Measurements from ENCODE around the gene OR10A4.
A peak's percentile ranks its signal among the peaks of the same experiment; 100 is the strongest.
"Not testable (repeated sequence)": the region's sequence is repeated elsewhere in the genome, so short reads cannot be mapped to it uniquely, and the experiment has no call there.

The OR10A4 gene

GRCh38 chr11:6876325-6876724, at the start of gene OR10A4:
TSS of gene OR10A4 (plus strand) at chr11:6876625. CDS start at chr11:6876648, 23 bp downstream.
- no peaks in the 10 kb centered on the region for H3K9me3 Mint-ChIP-seq
- DNase-seq (ENCODE audit: low spot score), result no peak
- no peak within 1 kb of the TSS for H3K4me3 Mint-ChIP-seq
- H3K27ac Mint-ChIP-seq, result no peak within 1 kb of the TSS
- H3K27me3 Mint-ChIP-seq (ENCODE audit: low read depth), result peaks cover 3% of the 10 kb centered on the region
- no peaks in the 10 kb centered on the region for H3K36me3 Mint-ChIP-seq (ENCODE audit: low read depth)
- H3K4me1 Mint-ChIP-seq (ENCODE audit: low read depth), result no peaks in the 10 kb centered on the region

- Mint-ChIP-seq H3K36me3 (ENCODE audit: low read depth) (no peaks in the 10 kb centered on the region), H3K27me3 (ENCODE audit: low read depth) (no peaks in the 10 kb centered on the region), H3K27ac (no peak overlapping the region), H3K9me3 (no peaks in the 10 kb centered on the region), H3K4me1 (ENCODE audit: low read depth) (no peaks in the 10 kb centered on the region), H3K4me3 (no peak overlapping the region)
- DNase-seq (ENCODE audit: low spot score), result no peak
These were observed 48.3 kb upstream of the OR10A4 start for GRCh38 chr11:6828103-6828502.

DNA sequence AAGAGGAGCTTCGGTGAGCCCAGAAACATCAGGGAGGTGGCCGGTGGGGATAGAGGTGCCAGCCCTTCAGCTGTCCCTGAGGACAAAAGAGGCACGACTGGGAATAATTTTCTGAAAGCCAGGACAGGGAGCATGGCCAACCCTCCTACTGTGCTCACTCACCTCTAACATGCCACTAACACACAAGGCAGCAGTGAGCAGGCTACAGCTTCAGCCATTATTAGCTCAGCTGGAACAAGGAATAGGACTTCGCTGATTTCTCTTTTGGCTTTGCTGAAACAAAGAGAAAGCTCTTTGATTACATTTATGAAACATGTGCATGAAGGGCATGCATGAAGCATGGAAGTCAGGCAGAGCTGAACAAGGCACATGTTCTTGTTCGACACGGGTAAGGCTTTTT, 43.1 kb upstream of the OR10A4 start:
- H3K4me3 Mint-ChIP-seq, result no peak overlapping the region
- H3K27me3 Mint-ChIP-seq (ENCODE audit: low read depth), result no peaks in the 10 kb centered on the region
- no peaks in the 10 kb centered on the region for H3K9me3 Mint-ChIP-seq
- no peaks in the 10 kb centered on the region for H3K36me3 Mint-ChIP-seq (ENCODE audit: low read depth)
- no peaks in the 10 kb centered on the region for H3K4me1 Mint-ChIP-seq (ENCODE audit: low read depth)
- H3K27ac Mint-ChIP-seq, result no peak overlapping the region
- no peak for DNase-seq (ENCODE audit: low spot score)

DNA sequence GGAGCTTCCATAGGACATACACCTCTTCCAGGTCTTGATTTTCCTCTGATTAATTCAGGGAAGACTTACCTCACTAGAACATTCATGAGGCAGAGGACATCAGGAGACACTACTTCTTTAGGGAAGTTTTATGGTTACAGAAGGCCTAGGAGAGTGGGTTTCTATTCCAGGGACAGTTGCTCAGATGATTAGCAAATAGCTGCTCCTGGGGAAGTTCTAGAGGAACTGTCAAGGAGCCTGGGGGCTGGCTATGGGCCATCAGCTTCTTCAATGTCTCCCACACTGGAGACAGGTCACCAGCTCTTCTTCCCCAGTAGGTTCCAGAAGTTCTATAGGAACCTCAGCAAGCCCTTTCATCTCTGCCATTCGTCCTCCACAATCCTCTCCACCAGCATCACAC, 42.4 kb upstream of the OR10A4 start:
- no peak overlapping the region for H3K27ac Mint-ChIP-seq
- H3K27me3 Mint-ChIP-seq (ENCODE audit: low read depth), result no peaks in the 10 kb centered on the region
- DNase-seq (ENCODE audit: low spot score), result no peak
- no peak overlapping the region for H3K4me3 Mint-ChIP-seq
- no peaks in the 10 kb centered on the region for H3K9me3 Mint-ChIP-seq
- H3K4me1 Mint-ChIP-seq (ENCODE audit: low read depth), result no peaks in the 10 kb centered on the region
- no peaks in the 10 kb centered on the region for H3K36me3 Mint-ChIP-seq (ENCODE audit: low read depth)

GRCh38 chr11:6841694-6842093, 34.7 kb upstream of the OR10A4 start:
- DNase-seq (ENCODE audit: low spot score), result no peak
- Mint-ChIP-seq H3K4me1 (ENCODE audit: low read depth) (peaks cover 7% of the 10 kb centered on the region), H3K36me3 (ENCODE audit: low read depth) (no peaks in the 10 kb centered on the region), H3K27ac (no peak overlapping the region), H3K9me3 (peaks cover 3% of the 10 kb centered on the region), H3K27me3 (ENCODE audit: low read depth) (peaks cover 10% of the 10 kb centered on the region), H3K4me3 (no peak overlapping the region)

GRCh38 chr11:6843670-6844069, 32.8 kb upstream of the OR10A4 start:
- no peak for DNase-seq (ENCODE audit: low spot score)
- Mint-ChIP-seq H3K27me3 (ENCODE audit: low read depth) (peaks cover 10% of the 10 kb centered on the region), H3K4me1 (ENCODE audit: low read depth) (peaks cover 7% of the 10 kb centered on the region)

GRCh38 chr11:6844356-6844755, 32.1 kb upstream of the OR10A4 start:
- Mint-ChIP-seq H3K27ac (no peak overlapping the region), H3K4me1 (ENCODE audit: low read depth) (peaks cover 7% of the 10 kb centered on the region), H3K4me3 (no peak overlapping the region), H3K9me3 (peaks cover 3% of the 10 kb centered on the region), H3K27me3 (ENCODE audit: low read depth) (peaks cover 10% of the 10 kb centered on the region), H3K36me3 (ENCODE audit: low read depth) (no peaks in the 10 kb centered on the region)
- DNase-seq (ENCODE audit: low spot score), result no peak

More at GRCh38 chr11:6843670-6844069, 32.8 kb upstream of the OR10A4 start:
- Mint-ChIP-seq H3K36me3 (ENCODE audit: low read depth) (no peaks in the 10 kb centered on the region), H3K9me3 (peaks cover 3% of the 10 kb centered on the region), H3K4me3 (no peak overlapping the region), H3K27ac (no peak overlapping the region)

GRCh38 chr11:6845383-6845782, 31.0 kb upstream of the OR10A4 start, which contains the start of gene OR10A5:
TSS of gene OR10A5 (plus strand) at chr11:6845683. CDS start at chr11:6845683, 0 bp downstream.
- Mint-ChIP-seq H3K36me3 (ENCODE audit: low read depth) (no peaks in the 10 kb centered on the region), H3K9me3 (peaks cover 3% of the 10 kb centered on the region), H3K27ac (no peak within 1 kb of the TSS), H3K4me1 (ENCODE audit: low read depth) (peaks cover 7% of the 10 kb centered on the region), H3K4me3 (no peak within 1 kb of the TSS), H3K27me3 (ENCODE audit: low read depth) (peaks cover 7% of the 10 kb centered on the region)
- DNase-seq (ENCODE audit: low spot score), result no peak

DNA sequence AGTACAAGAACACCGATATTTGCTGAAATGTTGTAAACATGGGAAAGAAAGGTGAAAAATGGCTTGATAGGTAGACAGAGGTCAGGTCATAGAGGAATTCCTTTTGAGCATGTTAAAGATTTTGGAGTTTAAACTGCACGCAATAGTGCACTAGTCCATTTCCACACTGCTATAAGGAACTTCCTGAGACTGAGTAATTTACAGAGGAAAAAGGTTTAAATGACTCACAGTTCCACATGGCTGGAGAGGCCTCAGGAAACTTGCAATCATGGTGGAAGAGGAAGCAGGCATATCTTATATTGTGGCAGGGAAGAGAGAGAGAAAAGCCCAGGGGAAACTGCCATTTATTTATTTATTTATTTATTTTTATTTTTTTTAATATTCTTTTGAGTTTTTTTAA, 25.9 kb upstream of the OR10A4 start:
- no peak overlapping the region for H3K27ac Mint-ChIP-seq
- no peaks in the 10 kb centered on the region for H3K36me3 Mint-ChIP-seq (ENCODE audit: low read depth)
- peaks cover 4% of the 10 kb centered on the region for H3K27me3 Mint-ChIP-seq (ENCODE audit: low read depth)
- H3K4me1 Mint-ChIP-seq (ENCODE audit: low read depth), result no peaks in the 10 kb centered on the region
- no peak overlapping the region for H3K4me3 Mint-ChIP-seq
- no peak for DNase-seq (ENCODE audit: low spot score)
- H3K9me3 Mint-ChIP-seq, result peaks cover 15% of the 10 kb centered on the region

DNA sequence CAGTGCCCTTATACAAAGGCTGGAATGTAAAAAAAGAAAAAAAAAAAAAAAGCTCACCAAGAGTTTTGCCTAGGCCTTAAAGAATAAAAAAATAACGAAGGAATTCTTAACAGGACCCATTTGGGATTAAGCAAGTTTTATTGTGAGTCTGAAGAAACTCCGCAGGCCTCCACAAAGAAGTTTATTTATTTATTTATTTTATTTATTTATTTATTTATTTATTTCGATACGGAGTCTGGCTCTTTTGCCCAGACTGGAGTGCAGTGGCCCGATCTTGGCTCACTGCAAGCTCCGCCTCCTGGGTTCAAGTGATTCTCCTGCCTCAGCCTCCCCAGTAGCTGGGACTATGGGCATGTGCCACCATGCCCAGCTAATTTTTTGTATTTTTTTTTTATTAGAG, 21.6 kb upstream of the OR10A4 start:
- not testable (repeated sequence) for DNase-seq (ENCODE audit: low spot score); H3K27me3 Mint-ChIP-seq (ENCODE audit: low read depth); H3K36me3 Mint-ChIP-seq (ENCODE audit: low read depth); H3K27ac Mint-ChIP-seq; H3K4me3 Mint-ChIP-seq
- Mint-ChIP-seq H3K9me3 (peaks cover 15% of the 10 kb centered on the region), H3K4me1 (ENCODE audit: low read depth) (peaks cover 10% of the 10 kb centered on the region)

DNA sequence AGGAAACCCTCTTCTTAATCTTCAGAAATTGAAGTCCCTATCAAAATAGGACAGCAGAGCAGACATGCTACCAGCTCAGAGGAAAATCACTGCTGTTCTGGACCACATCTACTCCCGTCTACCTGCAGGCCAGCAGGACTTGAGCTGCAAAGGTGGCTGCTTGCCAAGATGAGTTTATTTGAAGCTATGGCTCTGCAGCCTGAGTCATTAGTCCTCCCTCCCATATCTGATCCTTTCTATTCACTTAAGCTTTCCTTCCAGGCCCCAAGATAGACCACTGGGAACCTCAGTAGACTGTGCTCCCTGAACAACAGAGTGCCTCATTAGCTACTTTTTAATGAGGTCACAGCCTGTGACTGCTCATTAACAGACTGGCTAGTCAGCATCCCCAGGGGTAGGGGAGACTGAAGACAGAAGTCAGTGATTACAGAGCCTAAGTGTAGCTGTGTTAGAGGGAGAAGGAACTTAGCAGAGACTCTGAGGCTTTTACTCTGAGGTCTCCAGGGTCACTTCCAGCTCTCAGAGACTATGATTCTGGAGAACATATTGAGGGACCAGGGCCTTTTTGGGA, 20.4 kb upstream of the OR10A4 start:
- DNase-seq (ENCODE audit: low spot score), result no peak
- Mint-ChIP-seq H3K4me1 (ENCODE audit: low read depth) (peaks cover 10% of the 10 kb centered on the region), H3K27ac (no peak overlapping the region), H3K9me3 (peaks cover 15% of the 10 kb centered on the region), H3K27me3 (ENCODE audit: low read depth) (no peaks in the 10 kb centered on the region), H3K36me3 (ENCODE audit: low read depth) (no peaks in the 10 kb centered on the region), H3K4me3 (no peak overlapping the region)

DNA sequence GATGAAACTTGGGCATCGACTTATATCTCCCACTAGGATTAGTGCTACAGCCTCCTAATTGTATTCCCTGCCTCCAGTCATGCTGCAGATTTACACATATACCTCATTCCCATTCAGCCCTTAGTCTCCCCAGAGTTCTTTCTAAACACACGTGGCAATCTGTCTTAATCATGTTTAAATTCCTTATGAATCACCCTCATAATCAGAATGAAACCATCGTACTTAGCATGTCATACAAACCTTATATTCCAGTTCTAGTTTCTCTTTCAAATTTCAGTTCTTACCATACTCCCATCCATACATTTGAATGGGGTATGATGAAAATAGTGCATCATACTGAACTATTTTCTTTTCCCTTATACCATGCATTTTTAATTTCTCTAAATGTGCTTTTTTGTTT, 19.6 kb upstream of the OR10A4 start:
- peaks cover 10% of the 10 kb centered on the region for H3K4me1 Mint-ChIP-seq (ENCODE audit: low read depth)
- H3K27ac Mint-ChIP-seq, result no peak overlapping the region
- H3K4me3 Mint-ChIP-seq, result peak overlapping the region; percentile 3

DNA sequence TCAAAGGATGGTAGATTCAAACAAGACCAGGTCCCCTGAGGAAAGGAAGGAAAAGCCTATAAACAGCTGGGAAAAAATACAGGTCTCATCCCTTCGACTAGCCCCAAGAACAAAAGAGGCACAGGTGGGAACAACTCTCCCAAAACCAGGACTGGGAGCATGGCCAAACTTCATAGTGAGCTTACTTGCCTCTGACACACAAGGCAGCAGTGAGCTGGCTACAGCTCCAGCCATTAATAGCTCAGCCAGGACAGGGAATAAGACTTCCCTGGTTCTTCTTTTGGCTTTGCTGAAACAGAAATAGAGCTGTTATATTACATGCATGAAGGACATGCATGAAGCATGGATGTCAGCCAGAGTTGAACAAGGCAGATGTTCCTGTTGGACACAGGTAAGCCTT, 13.5 kb upstream of the OR10A4 start, which contains the start of gene OR10A2:
TSS of gene OR10A2 (plus strand) at position 97 of the 400 bp plus-strand sequence. CDS start 6,698 bp downstream, outside the sequence.
- H3K27ac Mint-ChIP-seq, result no peak within 1 kb of the TSS
- no peak within 1 kb of the TSS for H3K4me3 Mint-ChIP-seq
- peaks cover 3% of the 10 kb centered on the region for H3K27me3 Mint-ChIP-seq (ENCODE audit: low read depth)
- no peaks in the 10 kb centered on the region for H3K4me1 Mint-ChIP-seq (ENCODE audit: low read depth)
- DNase-seq (ENCODE audit: low spot score), result no peak
- H3K9me3 Mint-ChIP-seq, result peaks cover 3% of the 10 kb centered on the region
- no peaks in the 10 kb centered on the region for H3K36me3 Mint-ChIP-seq (ENCODE audit: low read depth)

More for the DNA sequence above, 19.6 kb upstream of the OR10A4 start:
- Mint-ChIP-seq H3K27me3 (ENCODE audit: low read depth) (peaks cover 3% of the 10 kb centered on the region), H3K9me3 (peaks cover 13% of the 10 kb centered on the region), H3K36me3 (ENCODE audit: low read depth) (no peaks in the 10 kb centered on the region)
- DNase-seq (ENCODE audit: low spot score), result no peak

GRCh38 chr11:6864438-6864837, 12.0 kb upstream of the OR10A4 start:
- H3K4me3 Mint-ChIP-seq, result no peak overlapping the region
- H3K27me3 Mint-ChIP-seq (ENCODE audit: low read depth), result peaks cover 4% of the 10 kb centered on the region
- no peaks in the 10 kb centered on the region for H3K36me3 Mint-ChIP-seq (ENCODE audit: low read depth)
- H3K27ac Mint-ChIP-seq, result no peak overlapping the region
- no peak for DNase-seq (ENCODE audit: low spot score)
- H3K4me1 Mint-ChIP-seq (ENCODE audit: low read depth), result no peaks in the 10 kb centered on the region
- peaks cover 3% of the 10 kb centered on the region for H3K9me3 Mint-ChIP-seq

DNA sequence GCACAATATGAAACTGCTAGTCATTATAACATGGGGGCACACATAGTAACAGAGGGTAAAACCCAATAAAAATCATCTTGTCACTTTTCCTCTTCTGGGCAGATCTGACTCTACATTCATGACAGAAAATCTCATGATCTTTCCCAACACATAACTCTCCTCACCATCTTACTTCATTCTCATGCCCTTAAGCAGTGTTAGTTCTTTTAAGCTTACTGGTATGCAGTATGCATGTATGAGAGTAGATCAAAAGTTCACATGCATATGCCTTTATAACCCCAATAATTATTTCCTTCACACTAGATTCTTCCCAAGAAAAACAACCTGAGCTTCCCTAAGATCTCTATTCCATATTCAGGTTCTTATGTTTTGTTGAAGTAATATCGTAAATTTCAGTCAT, 5.1 kb upstream of the OR10A4 start:
- Mint-ChIP-seq H3K36me3 (ENCODE audit: low read depth) (no peaks in the 10 kb centered on the region), H3K27ac (no peak overlapping the region), H3K4me1 (ENCODE audit: low read depth) (no peaks in the 10 kb centered on the region), H3K27me3 (ENCODE audit: low read depth) (peaks cover 2% of the 10 kb centered on the region), H3K4me3 (no peak overlapping the region), H3K9me3 (no peaks in the 10 kb centered on the region)
- DNase-seq (ENCODE audit: low spot score), result no peak

Data from T-helper 2 cell treated with Interferon-gamma antibody and Interleukin-4, amounts not matched to agents 5 μg/mL and 100 μg/mL, for 36 hours (primary cell).